ENCODE results near the gene MT1HL1. TPM values are rescaled to one million over a fixed set of nuclear protein-coding genes. Genes with fewer than 3 reads are reported as not detected.

The MT1HL1 gene
- total RNA-seq, result not detected
- not detected for polyA plus RNA-seq
- long read RNA-seq, donor 1, result 0 reads
- long read RNA-seq, donor 2, result 0 reads
- long read RNA-seq, donor 3, result 0 reads
- long read RNA-seq, donor 4, result 0 reads
- long read RNA-seq, donor 5, result 0 reads
- long read RNA-seq, donor 6, result 0 reads
- long read RNA-seq, donor 7, result 0 reads
- long read RNA-seq, donor 8, result 0 reads
- long read RNA-seq, donor 9, result 0 reads
- long read RNA-seq, donor 10, result 0 reads

DNA sequence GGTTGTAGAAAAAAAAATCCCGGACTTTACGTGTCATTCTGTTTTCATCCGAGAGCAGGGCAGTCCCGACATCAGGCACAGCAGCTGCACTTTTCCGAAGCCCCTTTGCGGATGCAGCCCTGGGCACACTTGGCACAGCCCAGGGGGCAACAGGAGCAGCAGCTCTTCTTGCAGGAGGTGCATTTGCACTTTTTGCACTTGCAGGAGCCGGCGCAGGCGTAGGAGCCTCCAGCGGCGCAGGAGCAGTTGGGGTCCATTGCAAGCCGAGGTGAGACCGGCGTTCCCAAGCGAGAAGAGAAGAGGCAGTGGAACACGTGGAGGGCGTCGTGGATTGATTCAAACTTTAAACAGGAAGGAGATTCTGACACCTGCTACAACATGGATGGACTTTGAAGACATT, at the start of gene MT1HL1:
TSS of gene MT1HL1 (minus strand) at position 326 of the 400 bp plus-strand sequence. CDS start at position 257, 69 bp downstream.
- no peak for DNase-seq
- H3K36me3 ChIP-seq (replicated peaks in 1 of 2), result no peaks in the 10 kb centered on the region
- no peaks in the 10 kb centered on the region for H3K9me3 ChIP-seq (replicated peaks in 1 of 3)
- no peaks in the 10 kb centered on the region for H3K4me1 ChIP-seq (replicated peaks in 1 of 2)
- H3K4me3 ChIP-seq, result no peak within 1 kb of the TSS
- intact Hi-C loops (cut with DNase I), result no loop called here
- no peak within 1 kb of the TSS for H3K27ac ChIP-seq
- 85 to 90% (median 87%) methylated on average over 18 of the region's 18 CpGs for WGBS, 4 donors
- no peaks in the 10 kb centered on the region for H3K27me3 ChIP-seq
- TF ChIP-seq POLR2A (IDR thresholded peaks at IDR 0.05), result no peak
- no peak for TF ChIP-seq CTCF (IDR thresholded peaks at IDR 0.05)

- DNase-seq, result no peak
- WGBS, 4 donors, result 58 to 73% (median 67%) methylated on average over 3 of the region's 3 CpGs
- Histone ChIP-seq H3K9me3 (replicated peaks in 1 of 3) (no peaks in the 10 kb centered on the region), H3K4me1 (replicated peaks in 1 of 2) (no peaks in the 10 kb centered on the region), H3K27ac (no peak overlapping the region), H3K4me3 (no peak overlapping the region), H3K27me3 (peaks cover 5% of the 10 kb centered on the region), H3K36me3 (replicated peaks in 1 of 2) (no peaks in the 10 kb centered on the region)
- intact Hi-C loops (cut with DNase I), result no loop called here
- no peak for TF ChIP-seq CTCF (IDR thresholded peaks at IDR 0.05)
- TF ChIP-seq POLR2A (IDR thresholded peaks at IDR 0.05), result no peak
These were observed 46.7 kb upstream of the MT1HL1 start for GRCh38 chr1:237050915-237051314.

GRCh38 chr1:237050185-237050584, 45.9 kb upstream of the MT1HL1 start:
- H3K27ac ChIP-seq, result no peak overlapping the region
- TF ChIP-seq POLR2A (IDR thresholded peaks at IDR 0.05), result no peak
- no peak for TF ChIP-seq CTCF (IDR thresholded peaks at IDR 0.05)
- no peaks in the 10 kb centered on the region for H3K36me3 ChIP-seq (replicated peaks in 1 of 2)
- H3K4me3 ChIP-seq, result no peak overlapping the region
- H3K4me1 ChIP-seq (replicated peaks in 1 of 2), result no peaks in the 10 kb centered on the region
- H3K27me3 ChIP-seq, result peaks cover 4% of the 10 kb centered on the region
- 70 to 82% (median 78%) methylated on average over 6 of the region's 6 CpGs for WGBS, 4 donors
- no peak for DNase-seq
- H3K9me3 ChIP-seq (replicated peaks in 1 of 3), result no peaks in the 10 kb centered on the region
- intact Hi-C loops (cut with DNase I), result no loop called here

GRCh38 chr1:237048803-237049202, 44.6 kb upstream of the MT1HL1 start:
- WGBS, 4 donors, result 72 to 84% (median 77%) methylated on average over 5 of the region's 5 CpGs
- Histone ChIP-seq H3K4me1 (replicated peaks in 1 of 2) (no peaks in the 10 kb centered on the region), H3K36me3 (replicated peaks in 1 of 2) (no peaks in the 10 kb centered on the region), H3K4me3 (no peak overlapping the region), H3K9me3 (replicated peaks in 1 of 3) (no peaks in the 10 kb centered on the region), H3K27me3 (peaks cover under 1% of the 10 kb centered on the region), H3K27ac (no peak overlapping the region)
- intact Hi-C loops (cut with DNase I), result no loop called here
- DNase-seq, result no peak
- no peak for TF ChIP-seq POLR2A (IDR thresholded peaks at IDR 0.05)
- no peak for TF ChIP-seq CTCF (IDR thresholded peaks at IDR 0.05)

Measured in adrenal gland (tissue), 19 donors.